Endodermal cell (in vitro differentiated cells): Measurements from ENCODE around the gene FOXA3. TPM values are rescaled to one million over a fixed set of nuclear protein-coding genes. Genes with fewer than 3 reads are reported as not detected.

Experiments
- DNase-seq: peaks from one replicate; pipeline ENCODE4 v3.0.0-alpha.2; 2017
- H3K27ac ChIP-seq: 2 replicates; pipeline ENCODE4 v1.5.1; 2013; ENCODE audit warnings: mild to moderate bottlenecking, low read depth, low read length, moderate library complexity
- H3K27me3 ChIP-seq: 2 replicates; pipeline ENCODE4 v1.6.1; 2013; ENCODE audit warnings: mild to moderate bottlenecking, low read length, moderate library complexity; ENCODE audit not compliant: insufficient read depth, control insufficient read depth, poor library complexity, severe bottlenecking
- H3K36me3 ChIP-seq: 2 replicates; pipeline ENCODE4 v1.7.0; 2013; ENCODE audit warnings: mild to moderate bottlenecking, low read length, moderate library complexity; ENCODE audit not compliant: control insufficient read depth, insufficient read depth
- H3K4me1 ChIP-seq: one replicate; pipeline ENCODE4 v1.7.0; 2013; ENCODE audit warnings: low read length; ENCODE audit not compliant: control insufficient read depth, insufficient read depth
- H3K4me3 ChIP-seq: 2 replicates; pipeline ENCODE4 v1.5.1; 2013; ENCODE audit warnings: mild to moderate bottlenecking, low read length, moderate library complexity
- H3K9ac ChIP-seq: 2 replicates; pipeline ENCODE4 v1.6.1; 2013; ENCODE audit warnings: mild to moderate bottlenecking, low read length, moderate library complexity; ENCODE audit not compliant: poor library complexity, severe bottlenecking; ENCODE audit errors: extremely low read depth
- H3K9me3 ChIP-seq: 2 replicates; pipeline ENCODE4 v1.6.1; 2013; ENCODE audit warnings: mild to moderate bottlenecking, low read length, moderate library complexity; ENCODE audit not compliant: control insufficient read depth
- H3K27ac Mint-ChIP-seq: 2 replicates; pipeline ENCODE4 v1.8.0; 2020; ENCODE audit warnings: mixed read lengths
- H3K27me3 Mint-ChIP-seq: 2 replicates; pipeline ENCODE4 v1.8.0; 2021; ENCODE audit warnings: mild to moderate bottlenecking, mixed read lengths; ENCODE audit not compliant: insufficient read depth
- H3K36me3 Mint-ChIP-seq: 2 replicates; pipeline ENCODE4 v1.8.0; 2020; ENCODE audit warnings: low read depth, mixed read lengths
- H3K4me1 Mint-ChIP-seq: 2 replicates; pipeline ENCODE4 v1.8.0; 2020; ENCODE audit warnings: mixed read lengths
- H3K4me3 Mint-ChIP-seq: 2 replicates; pipeline ENCODE4 v1.8.0; 2020; ENCODE audit warnings: mild to moderate bottlenecking, moderate library complexity, mixed read lengths
- H3K9me3 Mint-ChIP-seq: 2 replicates; pipeline ENCODE4 v1.8.0; 2020; ENCODE audit warnings: mild to moderate bottlenecking, mixed read lengths
- WGBS, 2 experiments: methylation state at CpG; one replicate each; pipeline versions ENCODE4 v1.1.5 to v1.1.7; 2013; ENCODE audit warnings: missing lambda C conversion rate in 2 of 2, mixed read lengths in 1 of 2; ENCODE audit not compliant: insufficient coverage in 1 of 2, insufficient read length in 1 of 2; 5-methylcytosine and 5-hydroxymethylcytosine counted together
- long read RNA-seq, 4 experiments: library from polyadenylated mRNA in 2 of 4; library from RNA in 1 of 4; library from capped mRNA in 1 of 4; stranded (forward) in 3 of 4; unstranded in 1 of 4; transcript quantifications; one replicate each; pipeline ENCODE4 v2.0.0, GENCODE V29; 2020 to 2021; ENCODE audit warnings: inconsistent platforms in 1 of 4
- polyA plus RNA-seq, 2 experiments: library from polyadenylated mRNA; stranded (reverse); fragments of 50-300 nt; gene quantifications; one replicate each; pipeline ENCODE4 v1.2.3, GENCODE V29; 2013
- total RNA-seq, 2 donors: library from RNA; stranded (reverse); fragmentation: NEBNext Ultra II Directional in 1 of 2; extraction: Animal tissue kit (Norgen Biotek cat#: 25700) in 1 of 2; gene quantifications; 2 replicates in 1 of 2; 3 replicates in 1 of 2; pipeline ENCODE4 v1.2.1, GENCODE V29; 2021
- TF ChIP-seq, protein P1 (sequence below): fragments of 200-600 bp; sonication (generic); conservative IDR thresholded peaks from 2 replicates; pipeline ENCODE4 v1.5.0; 2021; ENCODE audit warnings: antibody characterized with exemption, mild to moderate bottlenecking

The FOXA3 gene
- 10 to 100 TPM; 54.2 to 58.1 TPM for total RNA-seq
- polyA plus RNA-seq (2013, experiment 1 of 2) = 8.4 TPM
- 8.1 TPM for polyA plus RNA-seq (2013, experiment 2 of 2)
- long read RNA-seq, experiment 1, transcript FOXA3-201 (2 exons, 1,989 nt) = major isoform, 45 of 62 reads
- long read RNA-seq, experiment 1, partial matches to known transcripts = 17 of 62 reads
- long read RNA-seq, experiment 1, other reads (novel, unspliced or antisense) = 0 of 62 reads
- long read RNA-seq, experiment 2, transcript FOXA3-201 (2 exons, 1,989 nt) = major isoform, 133 of 138 reads
- long read RNA-seq, experiment 2, partial matches to known transcripts = 0 of 138 reads
- long read RNA-seq, experiment 2, other reads (novel, unspliced or antisense) = 5 of 138 reads
- long read RNA-seq, experiment 3, transcript FOXA3-201 (2 exons, 1,989 nt) = major isoform, 28 of 29 reads
- long read RNA-seq, experiment 3, partial matches to known transcripts = 0 of 29 reads
- long read RNA-seq, experiment 3, other reads (novel, unspliced or antisense) = 1 of 29 reads
- long read RNA-seq, experiment 4, transcript FOXA3-201 (2 exons, 1,989 nt) = major isoform, 14 of 15 reads
- long read RNA-seq, experiment 4, partial matches to known transcripts = 0 of 15 reads
- long read RNA-seq, experiment 4, other reads (novel, unspliced or antisense) = 1 of 15 reads

DNA sequence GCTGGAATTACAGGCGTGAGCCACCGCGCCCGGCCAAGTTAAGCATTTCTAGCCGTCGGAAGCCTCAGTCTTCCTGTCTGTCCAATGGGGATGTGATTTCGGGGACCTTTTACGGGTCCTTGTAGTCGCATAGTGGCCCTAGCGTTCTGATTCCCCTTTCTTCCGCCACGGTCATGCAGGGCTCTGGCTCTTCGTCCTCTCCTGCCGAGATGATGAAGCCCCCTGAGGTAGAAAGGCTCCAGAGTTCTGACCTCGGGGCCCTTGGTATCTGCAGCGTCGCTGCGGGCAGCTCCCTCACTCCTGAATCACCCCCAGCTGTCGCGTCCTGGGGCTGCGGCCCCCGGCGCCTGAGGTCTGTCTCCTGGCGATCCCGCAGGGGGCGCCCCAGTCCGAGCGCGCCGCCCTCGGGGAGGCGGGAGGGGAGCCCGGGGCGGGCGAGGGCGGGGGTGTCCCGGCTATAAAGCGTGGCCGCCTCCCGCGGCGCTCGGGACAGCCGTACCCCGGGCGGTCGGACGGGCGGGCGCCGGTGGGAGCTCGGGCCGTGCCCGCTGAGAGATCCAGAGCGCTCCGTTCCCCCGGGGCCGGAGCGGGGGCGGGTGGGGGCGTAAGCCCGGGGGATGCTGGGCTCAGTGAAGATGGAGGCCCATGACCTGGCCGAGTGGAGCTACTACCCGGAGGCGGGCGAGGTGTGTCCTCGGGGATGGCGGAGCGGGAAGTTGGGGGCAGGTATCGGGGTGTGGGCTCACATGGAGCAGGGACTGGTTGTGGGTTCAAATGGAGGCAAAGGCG lies at the start of gene FOXA3:
TSS of gene FOXA3 (plus strand) at position 487 of the 789 bp plus-strand sequence. CDS start at position 618, 131 bp downstream.
- H3K27me3 Mint-ChIP-seq = no peaks in the 10 kb centered on the region
- H3K9ac ChIP-seq = peak within 1 kb of the TSS; percentile 48

GRCh38 chr19:45814851-45815480 lies 49.2 kb upstream of the FOXA3 start, which contains the start of gene RSPH6A:
Gene RSPH6A, minus strand, starts transcription at chr19:45815308. Its CDS starts 132 bp downstream, at chr19:45815176.
- peak; percentile 82 for DNase-seq
- peak within 1 kb of the TSS; percentile 64 for H3K9ac ChIP-seq

More for the DNA sequence above, at the start of gene FOXA3:
- H3K4me3 Mint-ChIP-seq = peak within 1 kb of the TSS; percentile 100
- H3K9me3 Mint-ChIP-seq = no peaks in the 10 kb centered on the region
- peaks cover 22% of the 10 kb centered on the region for H3K4me1 Mint-ChIP-seq
- Histone ChIP-seq H3K4me3 (peak within 1 kb of the TSS; percentile 91), H3K27ac (no peak within 1 kb of the TSS), H3K27me3 (no peaks in the 10 kb centered on the region), H3K4me1 (peaks cover 6% of the 10 kb centered on the region), H3K36me3 (peaks cover 19% of the 10 kb centered on the region), H3K9me3 (no peaks in the 10 kb centered on the region)
- 2 to 8% methylated on average over 15 to 71 of the region's 71 CpGs for WGBS, 2 experiments
- H3K36me3 Mint-ChIP-seq = peaks cover 28% of the 10 kb centered on the region
- peak; percentile 90 for DNase-seq
- TF ChIP-seq, protein P1, sequence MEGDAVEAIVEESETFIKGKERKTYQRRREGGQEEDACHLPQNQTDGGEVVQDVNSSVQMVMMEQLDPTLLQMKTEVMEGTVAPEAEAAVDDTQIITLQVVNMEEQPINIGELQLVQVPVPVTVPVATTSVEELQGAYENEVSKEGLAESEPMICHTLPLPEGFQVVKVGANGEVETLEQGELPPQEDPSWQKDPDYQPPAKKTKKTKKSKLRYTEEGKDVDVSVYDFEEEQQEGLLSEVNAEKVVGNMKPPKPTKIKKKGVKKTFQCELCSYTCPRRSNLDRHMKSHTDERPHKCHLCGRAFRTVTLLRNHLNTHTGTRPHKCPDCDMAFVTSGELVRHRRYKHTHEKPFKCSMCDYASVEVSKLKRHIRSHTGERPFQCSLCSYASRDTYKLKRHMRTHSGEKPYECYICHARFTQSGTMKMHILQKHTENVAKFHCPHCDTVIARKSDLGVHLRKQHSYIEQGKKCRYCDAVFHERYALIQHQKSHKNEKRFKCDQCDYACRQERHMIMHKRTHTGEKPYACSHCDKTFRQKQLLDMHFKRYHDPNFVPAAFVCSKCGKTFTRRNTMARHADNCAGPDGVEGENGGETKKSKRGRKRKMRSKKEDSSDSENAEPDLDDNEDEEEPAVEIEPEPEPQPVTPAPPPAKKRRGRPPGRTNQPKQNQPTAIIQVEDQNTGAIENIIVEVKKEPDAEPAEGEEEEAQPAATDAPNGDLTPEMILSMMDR = peak; percentile 97
- peak within 1 kb of the TSS; percentile 99 for H3K27ac Mint-ChIP-seq

More at GRCh38 chr19:45814851-45815480, 49.2 kb upstream of the FOXA3 start, which contains the start of gene RSPH6A:
- Histone ChIP-seq H3K9me3 (no peaks in the 10 kb centered on the region), H3K4me1 (peaks cover 15% of the 10 kb centered on the region), H3K36me3 (peaks cover 5% of the 10 kb centered on the region), H3K27me3 (no peaks in the 10 kb centered on the region), H3K4me3 (peak within 1 kb of the TSS; percentile 84), H3K27ac (peak within 1 kb of the TSS; percentile 78)
- TF ChIP-seq, protein P1 = no peak
- Mint-ChIP-seq H3K4me3 (peak within 1 kb of the TSS; percentile 81), H3K9me3 (no peaks in the 10 kb centered on the region), H3K27me3 (no peaks in the 10 kb centered on the region), H3K27ac (peak within 1 kb of the TSS; percentile 93), H3K4me1 (peaks cover 8% of the 10 kb centered on the region), H3K36me3 (peaks cover 5% of the 10 kb centered on the region)
- WGBS, 2 experiments = 21 to 33% methylated on average over 17 to 40 of the region's 40 CpGs
